NCI-H187 (cell line): ENCODE measurements around the gene KIF3C.
"Not testable (repeated sequence)": the region's sequence is repeated elsewhere in the genome, so short reads cannot be mapped to it uniquely, and the experiment has no call there.

Experiments used
- DNase-seq, 2 experiments: peaks; one replicate each; lab custom pipeline; 2025; lab: John Stamatoyannopoulos, UW

Gene KIF3C

DNA sequence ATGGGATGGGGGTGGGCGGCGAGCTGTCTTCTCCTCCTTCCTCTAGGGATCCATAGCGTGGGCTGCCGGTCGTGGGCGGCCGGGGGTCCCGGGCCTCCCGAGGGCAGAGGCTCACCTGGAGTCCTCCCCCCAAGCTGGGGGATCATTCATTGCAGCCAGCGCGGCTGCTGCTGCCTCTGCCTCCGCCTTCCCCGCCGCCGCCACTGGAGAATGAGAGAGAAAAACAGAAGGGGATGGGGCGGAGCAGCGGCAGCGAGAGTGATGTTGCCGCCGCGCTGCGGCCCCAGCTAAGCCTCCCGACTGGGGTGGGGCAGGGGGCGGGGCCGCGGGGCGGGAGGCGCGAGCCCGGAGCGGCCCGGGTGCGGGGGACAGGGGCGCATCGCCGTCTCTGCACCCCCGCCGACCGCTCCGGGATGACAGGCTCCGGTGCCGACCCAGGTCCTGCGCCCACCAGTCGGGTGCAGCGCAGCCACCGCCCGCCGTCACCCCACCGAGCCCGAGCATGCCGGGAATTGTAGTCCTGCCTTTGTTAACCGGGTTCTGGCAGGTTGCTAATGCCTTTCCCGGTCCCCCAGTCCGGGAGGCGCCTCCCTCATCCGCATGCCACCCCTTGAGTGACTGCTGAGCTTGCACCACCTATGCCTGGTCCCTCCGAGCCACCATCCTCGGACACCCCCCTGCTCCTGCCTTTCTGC lies at the start of gene KIF3C:
TSS of gene KIF3C (minus strand) at position 225 of the 695 bp plus-strand sequence. CDS start 580 bp downstream, outside the sequence.
- DNase-seq = peak; percentile 71 to 91

DNA sequence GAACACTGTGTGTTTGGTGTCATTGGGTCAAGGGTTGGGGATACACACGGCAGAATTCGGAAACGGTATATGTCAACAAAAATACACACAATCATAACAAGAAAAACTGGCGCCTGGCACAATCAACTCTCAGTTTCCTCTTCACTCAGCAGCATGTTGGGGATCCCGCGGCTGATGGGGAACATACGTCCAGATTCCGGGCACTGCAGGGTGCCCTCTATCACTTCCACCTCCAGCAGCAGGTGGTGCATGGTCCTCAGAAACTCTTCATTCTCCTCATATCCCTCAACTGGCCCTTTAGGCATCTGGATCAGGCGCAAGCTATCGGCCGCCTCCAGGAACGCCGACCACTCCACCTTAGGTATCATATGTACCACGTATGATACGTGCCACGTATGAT lies 45.8 kb upstream of the KIF3C start:
- not testable (repeated sequence) for DNase-seq

DNA sequence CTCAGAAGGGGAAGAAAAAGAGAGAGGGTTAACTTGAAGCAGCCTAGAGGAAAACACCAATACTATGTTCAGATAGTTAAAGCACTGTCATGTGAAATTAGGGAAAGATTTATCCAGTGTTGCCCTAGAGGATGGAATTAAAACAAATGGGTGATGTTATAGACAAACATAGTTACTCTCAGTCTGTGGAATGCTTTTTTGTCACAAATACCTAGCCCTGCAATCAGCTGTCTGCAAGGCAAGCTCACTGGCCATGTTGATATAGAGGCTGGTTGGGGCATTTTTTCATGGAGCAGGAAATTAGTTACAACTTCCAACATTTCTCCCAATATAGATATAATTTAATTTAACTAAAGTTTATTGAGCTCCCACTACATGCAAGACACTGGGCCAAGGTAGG lies 43.2 kb upstream of the KIF3C start:
- no peak for DNase-seq

DNA sequence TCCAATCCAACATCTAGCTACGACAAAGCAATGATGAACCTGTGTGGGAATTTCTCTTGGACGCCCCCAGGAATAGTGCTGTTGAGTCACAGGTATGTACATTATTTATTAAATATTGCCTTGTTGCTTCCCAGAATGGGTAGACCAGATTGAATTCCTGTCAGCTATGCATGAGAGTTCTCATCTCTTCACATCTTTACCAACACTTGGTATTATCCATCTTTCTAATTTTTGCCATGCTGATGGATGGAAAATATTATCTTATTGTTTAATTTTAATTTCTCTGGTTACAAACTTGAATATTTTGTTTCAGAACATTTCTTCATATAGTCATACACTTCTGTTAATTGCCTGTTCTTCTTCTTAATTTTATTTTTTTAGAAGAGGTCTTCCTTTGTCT lies 42.0 kb upstream of the KIF3C start:
- no peak for DNase-seq

DNA sequence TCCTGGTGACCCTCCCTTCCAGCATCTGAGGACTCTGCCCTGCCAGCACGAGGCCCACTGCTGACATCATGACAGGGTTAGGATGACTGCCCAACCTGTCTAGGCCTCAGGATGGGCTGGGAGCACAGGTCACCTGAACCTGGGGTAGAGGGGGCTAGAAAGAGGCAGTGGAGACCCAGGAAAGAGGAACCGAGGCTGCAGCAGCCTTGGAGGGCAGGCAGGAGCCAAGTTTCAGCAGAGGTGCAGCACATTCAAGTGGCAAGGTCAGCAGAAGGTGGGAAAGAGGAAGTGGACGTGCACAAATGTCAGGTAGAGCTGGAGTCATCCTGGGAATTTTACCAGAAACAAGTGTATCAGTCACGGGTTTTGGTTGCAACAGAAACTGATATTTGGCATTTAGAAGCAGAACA lies 37.9 kb upstream of the KIF3C start:
- no peak for DNase-seq

DNA sequence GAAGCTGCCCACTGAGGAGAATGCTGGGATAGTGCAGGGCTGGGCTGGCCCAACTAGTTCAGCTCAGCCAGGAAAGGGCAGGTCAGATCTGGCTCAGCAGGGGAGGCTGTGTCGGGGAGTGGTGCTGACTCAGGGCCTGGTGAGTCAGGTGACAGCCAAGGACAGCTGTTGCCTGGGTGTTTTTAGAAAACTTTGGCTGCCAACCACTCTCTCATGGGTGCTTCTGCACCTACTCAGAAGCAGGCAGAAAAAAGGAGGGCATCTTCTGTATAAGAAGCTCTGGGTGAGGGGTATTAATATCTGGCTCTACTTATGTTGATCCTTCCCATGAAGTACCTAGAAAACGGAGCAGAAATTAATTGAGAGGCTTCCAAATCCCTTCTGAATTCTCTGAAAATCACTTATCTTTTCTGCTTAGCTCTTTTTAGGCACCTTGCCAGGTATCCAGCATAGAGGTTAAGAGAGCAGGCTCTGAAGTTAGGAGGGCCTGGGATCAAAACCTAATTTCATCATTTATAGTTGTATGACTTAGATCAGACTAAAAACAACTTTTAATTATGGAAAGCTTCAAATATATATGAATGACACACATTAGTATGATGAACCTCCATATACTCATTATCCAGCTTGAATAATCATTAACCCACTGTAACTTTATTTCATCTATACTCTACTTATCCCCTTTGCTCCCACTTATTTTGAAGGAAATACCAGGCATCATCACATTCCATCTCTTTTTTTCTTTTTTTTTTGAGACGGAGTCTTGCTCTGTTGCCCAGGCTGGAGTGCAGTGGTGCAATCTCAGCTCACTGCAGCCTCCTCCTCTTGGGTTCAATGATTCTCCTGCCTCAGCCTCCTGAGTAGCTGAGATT lies 36.1 kb upstream of the KIF3C start:
- DNase-seq = peak in 1 of 2 experiments; percentile 22

DNA sequence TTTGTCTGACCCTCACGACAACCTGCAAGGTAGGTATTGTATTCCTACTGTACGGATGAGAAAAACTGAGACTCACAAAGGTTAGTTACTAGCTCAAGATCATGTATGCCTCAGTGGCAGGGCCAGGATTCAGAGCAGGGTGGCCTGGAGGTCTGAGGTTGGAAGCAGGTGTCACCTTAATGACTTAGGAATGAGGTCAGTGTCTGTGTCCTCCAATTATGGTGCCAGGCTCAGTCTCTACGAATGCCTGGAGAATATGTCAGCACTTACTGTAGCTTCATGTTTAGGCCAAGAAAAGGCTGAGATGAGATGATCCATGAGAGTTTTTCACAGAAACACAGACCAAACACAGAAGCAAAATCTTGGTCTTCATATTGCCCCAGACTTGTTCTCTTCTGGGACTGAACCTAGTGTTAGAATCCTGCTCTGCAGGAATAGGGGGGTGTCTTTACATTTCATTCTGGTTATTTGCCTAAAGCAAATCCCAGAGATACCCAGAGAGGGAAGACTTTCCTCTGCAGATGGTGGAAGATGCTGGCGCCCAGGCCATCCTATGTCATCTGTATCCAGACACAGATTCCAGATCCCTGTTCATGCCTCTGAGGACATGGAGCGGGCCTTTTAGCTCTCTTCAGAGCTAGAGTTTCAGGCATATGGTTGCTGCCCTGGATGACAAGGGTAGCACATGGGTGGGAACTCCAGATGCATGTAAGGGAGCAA lies 35.3 kb upstream of the KIF3C start:
- DNase-seq = no peak

DNA sequence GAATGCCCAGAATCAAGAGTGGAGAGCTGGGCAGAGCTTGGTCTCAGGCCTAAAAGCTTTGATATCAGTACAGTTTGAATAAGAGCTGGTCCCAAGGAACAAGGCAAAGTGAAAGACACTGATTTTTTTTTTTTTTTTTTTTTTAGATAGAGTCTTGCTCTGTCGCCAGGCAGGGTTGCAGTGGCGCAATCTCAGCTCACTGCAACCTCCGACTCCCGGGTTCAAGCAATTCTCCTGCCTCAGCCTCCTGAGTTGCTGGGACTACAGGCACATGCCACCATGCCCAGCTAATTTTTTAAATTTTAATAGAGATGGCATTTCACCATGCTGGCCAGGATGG lies 34.4 kb upstream of the KIF3C start:
- DNase-seq = not testable (repeated sequence)

DNA sequence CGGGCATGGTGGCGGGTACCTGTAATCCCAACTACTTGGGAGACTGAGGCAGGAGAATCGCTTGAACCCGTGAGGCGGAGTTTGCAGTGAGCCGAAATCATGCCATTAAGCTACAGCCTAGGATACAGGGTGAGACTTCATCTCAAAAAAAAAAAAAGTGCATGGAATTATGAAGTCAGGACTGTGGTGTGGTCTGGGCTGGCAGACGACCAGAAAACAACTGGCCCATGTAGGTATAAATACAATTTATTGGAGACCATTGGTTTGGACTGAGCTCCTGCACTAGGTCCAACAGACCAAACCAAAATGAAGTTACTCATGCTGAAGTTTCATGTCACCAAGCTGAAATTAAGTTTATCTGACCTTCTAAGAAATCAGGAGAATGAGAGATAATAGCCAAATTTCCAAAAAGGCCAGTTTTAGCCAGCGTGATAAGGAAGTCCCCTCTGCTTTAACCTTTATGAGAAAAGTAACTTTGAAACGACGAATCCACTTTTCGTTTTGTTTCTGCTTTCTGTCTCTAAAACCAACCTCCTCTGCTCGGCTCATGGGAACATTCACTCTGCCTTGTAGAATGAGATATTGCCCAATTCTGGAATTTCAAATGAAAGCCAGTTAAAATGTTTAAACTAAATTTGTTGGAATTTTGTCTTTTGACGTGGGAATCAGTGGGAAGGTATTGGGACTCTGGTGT lies 33.9 kb upstream of the KIF3C start:
- no peak for DNase-seq

DNA sequence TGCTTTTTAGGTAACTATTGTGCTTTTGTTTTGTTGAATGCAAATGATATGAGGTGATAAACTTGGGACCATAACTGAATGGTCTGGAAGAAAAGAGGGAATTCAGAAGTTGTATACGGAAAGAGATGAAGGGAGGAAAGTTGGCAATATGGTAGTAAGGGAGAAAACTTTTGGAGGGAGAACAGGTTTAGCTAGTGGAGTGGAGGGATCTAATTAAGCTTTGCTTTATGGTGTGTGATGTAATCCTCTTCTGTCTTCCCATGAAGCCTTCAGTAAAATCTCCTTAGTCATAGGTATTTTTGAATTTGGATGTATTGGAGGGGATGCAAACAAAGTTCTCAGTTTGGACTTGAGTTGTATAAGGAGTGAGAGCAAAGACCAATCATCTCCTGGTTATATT lies 31.4 kb upstream of the KIF3C start:
- DNase-seq = no peak

DNA sequence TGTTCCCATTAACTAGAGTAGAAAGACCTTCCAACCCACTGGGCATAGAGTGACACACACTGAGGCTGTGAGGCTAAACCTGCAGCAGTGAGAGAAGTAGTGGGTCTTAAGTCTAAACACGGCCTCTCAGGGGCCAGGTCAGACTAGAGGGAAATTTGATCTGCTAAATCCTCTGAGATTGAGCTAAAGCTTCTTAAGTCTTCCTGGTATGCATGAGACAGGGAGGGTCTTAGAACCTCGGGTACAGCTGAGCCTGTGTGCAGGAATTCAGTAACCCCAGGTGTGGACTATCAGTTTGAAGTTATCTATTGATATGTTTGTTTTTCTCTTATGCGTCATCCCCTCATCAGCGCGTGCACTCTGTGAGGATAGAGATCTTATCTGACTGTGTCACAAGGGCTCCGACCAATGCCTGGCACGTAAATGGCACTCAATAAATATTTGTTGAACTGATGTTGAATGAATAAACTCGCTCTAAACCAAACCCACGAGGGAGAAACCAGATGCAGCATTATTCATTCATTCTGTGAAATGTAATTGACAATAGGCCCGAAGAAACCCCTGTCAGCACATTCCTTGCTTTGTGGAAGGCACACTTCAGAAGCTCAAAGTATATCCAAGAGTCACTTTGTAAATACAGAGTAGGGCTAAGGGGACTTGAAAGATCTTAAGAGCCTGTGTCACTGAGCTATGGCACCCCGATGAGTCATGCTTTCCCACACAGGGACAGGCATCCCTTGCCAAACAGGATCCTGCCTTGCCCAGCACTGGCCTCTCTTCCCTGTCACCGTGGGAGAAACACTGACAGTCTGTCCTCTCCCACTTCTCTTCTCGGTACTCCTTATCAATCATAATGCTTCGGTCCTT lies 29.9 kb upstream of the KIF3C start:
- peak in 1 of 2 experiments; percentile 9 for DNase-seq

DNA sequence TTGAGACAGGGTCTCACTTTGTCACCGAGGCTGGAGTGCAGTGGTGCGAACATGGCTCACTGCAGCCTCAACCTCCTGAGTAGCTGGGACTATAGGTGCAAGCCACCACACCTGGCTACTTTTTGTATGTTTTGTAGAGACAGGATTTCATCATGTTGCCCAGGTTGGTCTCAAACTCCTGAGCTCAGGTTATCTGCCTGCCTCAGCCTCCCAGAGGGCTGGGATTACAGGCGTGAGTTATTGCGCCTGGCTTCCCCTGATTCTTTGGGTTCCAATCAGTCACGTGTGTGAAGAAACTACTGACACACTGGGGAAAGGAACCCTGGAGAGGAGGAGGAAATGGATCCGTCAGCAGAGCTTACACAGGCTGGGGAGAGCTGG lies 29.3 kb upstream of the KIF3C start:
- DNase-seq = no peak

DNA sequence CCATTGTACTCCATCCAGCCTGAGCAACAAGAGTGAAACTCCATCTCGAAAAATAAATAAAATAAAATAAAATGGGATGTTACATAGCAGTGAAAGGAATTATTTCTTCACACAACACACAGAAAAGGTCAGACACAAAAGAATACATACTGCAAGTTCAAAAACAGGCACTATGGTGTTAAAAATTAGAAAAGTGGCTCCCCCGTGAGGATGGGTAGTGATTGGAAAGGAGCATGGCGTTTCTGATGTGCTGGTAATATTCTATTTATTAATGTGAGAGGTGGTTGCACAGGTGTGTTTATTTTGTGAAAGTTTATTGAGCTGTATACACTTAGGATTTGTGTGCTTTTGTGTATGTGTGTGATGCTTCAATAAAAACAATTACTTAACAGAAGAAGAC lies 28.6 kb upstream of the KIF3C start:
- no peak for DNase-seq

DNA sequence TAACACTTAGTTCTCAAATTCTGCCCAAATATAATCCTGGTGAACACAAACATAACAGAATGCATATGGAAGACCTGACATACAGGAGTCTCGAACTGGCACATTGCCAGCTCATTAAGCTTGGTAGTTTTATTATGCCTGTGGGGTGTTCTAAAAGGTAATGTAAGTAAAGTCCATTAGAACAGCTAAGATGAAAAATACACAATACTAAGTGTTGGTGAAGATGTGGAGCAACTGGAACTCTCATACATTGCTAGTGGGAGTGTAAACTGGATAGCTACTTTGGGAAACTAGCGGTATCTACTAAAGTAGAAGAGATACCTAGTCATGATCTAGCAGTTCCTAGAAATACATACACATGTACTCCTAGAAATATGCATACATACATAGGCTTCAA lies 27.3 kb upstream of the KIF3C start:
- DNase-seq = no peak

DNA sequence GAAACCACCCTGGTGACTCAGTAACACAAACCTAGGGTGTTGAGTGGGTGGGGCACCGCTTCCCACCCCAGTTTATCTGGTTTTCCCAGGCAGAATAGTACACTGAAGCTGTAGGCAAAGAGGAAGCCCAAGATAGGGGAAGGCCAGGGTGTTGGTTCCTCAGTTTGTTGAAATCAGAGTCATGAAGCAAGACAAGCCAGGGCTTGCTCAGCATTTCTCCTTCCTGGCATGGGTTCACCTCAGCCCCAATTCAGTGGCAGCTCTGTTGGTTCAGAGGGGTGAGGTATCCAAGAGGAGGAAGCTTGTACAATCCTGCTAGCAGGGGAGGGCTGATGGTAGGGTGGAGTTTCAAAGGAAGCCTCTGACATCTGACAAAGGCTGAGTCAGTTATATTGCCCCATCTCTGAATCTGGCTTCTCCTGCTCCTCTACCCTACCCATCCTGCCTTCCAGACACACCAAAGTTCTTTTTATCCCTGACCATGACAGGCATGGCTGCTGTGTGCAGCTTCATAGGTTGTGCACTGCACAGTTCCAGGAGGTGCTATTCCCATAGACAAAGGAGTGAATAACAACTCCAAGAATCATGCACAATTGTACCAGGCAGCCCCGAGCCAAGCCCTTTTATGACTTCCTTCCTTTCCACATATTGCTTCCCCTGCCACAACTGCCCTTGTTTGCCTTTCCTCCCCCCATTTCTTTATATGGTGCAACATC lies 26.7 kb upstream of the KIF3C start:
- no peak for DNase-seq

DNA sequence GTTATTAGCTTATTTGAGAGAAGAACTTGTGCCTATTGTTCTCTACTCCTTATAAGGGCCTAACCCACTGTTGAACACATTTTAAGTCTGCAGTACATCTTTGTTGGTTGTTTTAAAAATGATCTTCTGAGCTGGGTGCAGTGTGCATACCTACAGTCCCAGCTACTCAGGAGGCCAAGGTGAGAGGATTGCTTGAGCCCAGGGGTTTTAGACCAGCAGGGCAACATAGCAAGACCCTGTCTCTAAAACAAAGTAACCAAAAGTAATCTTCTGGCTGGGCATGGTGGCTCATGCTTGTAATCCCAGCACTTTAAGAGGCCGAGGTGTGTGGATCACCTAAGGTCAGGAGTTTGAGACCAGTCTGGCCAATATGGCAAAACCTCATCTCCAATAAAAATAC lies 25.8 kb upstream of the KIF3C start:
- no peak for DNase-seq

DNA sequence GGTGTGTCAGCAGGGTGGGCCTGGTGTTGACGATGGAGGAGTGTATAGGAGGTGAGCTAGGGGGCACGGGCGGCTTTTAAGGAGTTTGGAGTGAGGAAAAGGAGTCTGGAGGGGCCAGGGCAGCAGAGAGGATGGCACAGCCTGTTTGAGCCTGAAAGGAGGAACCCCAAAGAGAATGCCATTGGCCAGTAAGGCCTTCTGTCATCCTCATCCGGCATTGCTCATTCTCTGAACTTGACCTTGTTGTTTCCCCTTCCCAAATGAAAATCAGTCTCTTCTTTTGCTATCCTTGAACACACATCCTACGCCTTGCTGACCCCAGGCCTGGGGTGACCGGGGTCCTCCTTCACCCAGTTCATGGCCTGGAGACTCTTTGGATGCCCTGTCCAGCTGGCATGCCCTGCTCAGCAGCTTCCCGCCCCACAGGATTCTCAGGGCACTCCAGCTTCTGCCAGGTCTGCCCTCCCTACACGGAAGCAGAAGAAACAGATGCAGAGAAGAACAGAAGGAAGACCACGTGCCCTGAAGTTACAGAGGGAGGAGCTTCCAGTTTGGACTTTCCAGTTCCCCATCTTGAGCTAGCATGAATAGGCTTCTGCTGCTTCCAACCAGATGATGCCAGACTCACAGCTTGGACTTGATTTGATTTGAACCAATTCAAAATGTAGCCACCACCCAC lies 20.5 kb upstream of the KIF3C start:
- no peak for DNase-seq

DNA sequence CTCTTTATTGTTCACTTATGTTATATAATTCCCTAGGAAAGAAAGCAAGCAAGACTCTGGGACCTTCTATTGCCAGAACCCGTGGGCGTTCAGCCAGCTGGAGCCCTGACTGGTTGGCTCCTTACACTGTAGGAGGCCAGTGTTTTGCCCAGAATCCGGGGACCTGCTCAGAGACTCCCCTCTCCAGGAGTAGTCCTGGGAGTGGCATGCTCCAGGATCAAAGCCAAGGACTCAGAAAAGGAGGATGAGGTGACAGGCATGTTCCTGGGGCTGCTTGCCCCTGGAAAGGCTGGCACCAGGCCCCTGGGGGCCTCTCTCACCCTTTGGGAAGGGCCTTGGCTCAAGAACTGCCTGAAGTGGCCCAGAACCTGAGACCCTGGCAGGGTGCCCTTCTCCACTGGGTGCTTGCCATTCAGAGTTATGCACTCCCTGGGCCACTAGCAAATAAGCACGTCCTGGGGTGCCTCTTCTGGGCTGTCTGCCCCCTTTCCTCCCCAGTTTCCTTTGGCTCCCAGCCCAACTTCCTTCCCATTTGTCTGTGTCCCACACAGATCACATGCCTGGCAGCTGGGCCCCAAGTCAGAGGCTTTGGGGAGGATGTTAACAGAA lies 19.6 kb upstream of the KIF3C start:
- no peak for DNase-seq

DNA sequence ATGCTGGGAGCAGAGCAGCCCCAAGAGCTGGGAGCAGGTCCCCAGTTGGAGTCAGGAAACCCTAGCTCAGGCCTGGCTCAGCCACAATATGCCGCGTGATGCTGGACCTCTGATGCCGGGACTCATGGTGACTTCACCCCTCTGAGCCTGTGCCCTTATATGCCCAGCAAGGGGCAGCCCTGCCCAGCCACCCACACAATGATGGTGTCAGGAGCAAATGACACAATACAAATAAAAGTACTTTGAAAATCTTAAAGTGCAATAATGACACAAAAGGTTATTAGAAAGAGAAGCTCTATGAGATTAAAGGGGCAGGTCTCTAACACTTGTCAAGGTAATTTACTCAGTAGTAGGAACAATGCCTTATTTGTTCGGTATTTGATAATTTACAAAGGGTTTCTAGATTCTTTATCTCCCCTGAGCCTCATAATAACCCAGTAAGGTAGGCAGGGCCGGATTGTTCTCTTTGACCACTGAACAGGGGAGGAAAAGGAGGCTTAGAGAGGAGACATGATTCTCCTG lies 18.3 kb upstream of the KIF3C start:
- DNase-seq = no peak
